H1 (cell line): ENCODE data around the gene TRIM24. TPM values are rescaled to one million over a fixed set of nuclear protein-coding genes. Genes with fewer than 3 reads are reported as not detected.
A peak's percentile ranks its signal among the peaks of the same experiment; 100 is the strongest.

ENCODE experiments used
- CTCF ChIA-PET: fragments of 300-600 bp; sonication (Branson Sonifier 250); formaldehyde crosslinking; loops from one replicate; lab custom pipeline; 2021; ENCODE audit not compliant: partially characterized antibody; lab: Charles Lee
- POLR2A ChIA-PET: fragments of 300-600 bp; sonication (Branson Sonifier 250); formaldehyde crosslinking; loops from one replicate; lab custom pipeline; 2021; ENCODE audit warnings: inconsistent platforms; ENCODE audit not compliant: partially characterized antibody; lab: Charles Lee
- DNase-seq, 2 experiments: peaks; one replicate each; pipeline versions ENCODE4 v3.0.0 to v3.0.0-alpha.2; 2010 to 2022; ENCODE audit warnings: low spot score in 2 of 2, low read depth in 1 of 2, mixed read lengths in 1 of 2
- FAIRE-seq: peaks from 2 replicates; lab custom pipeline; 2011; peaks lifted over from hg19 to GRCh38; lab: Jason Lieb, UNC
- H2AFZ ChIP-seq: 2 replicates; pipeline ENCODE4 v1.8.1; 2012; ENCODE audit warnings: low read length, inconsistent platforms
- H2AK5ac ChIP-seq: 2 replicates; pipeline ENCODE4 v1.6.1; 2013; ENCODE audit warnings: low read depth, low read length
- H2BK120ac ChIP-seq: replicated peaks from 2 replicates; pipeline ENCODE3; 2013; ENCODE audit warnings: low read depth, low read length, inconsistent platforms
- H2BK12ac ChIP-seq: 2 replicates; pipeline ENCODE4 v1.6.1; 2013; ENCODE audit warnings: low read depth, low read length
- H2BK15ac ChIP-seq: 2 replicates; pipeline ENCODE4 v1.6.1; 2013; ENCODE audit warnings: low read length
- H2BK20ac ChIP-seq: 2 replicates; pipeline ENCODE4 v1.6.1; 2013; ENCODE audit warnings: low read length
- H2BK5ac ChIP-seq: 2 replicates; pipeline ENCODE4 v1.6.1; 2013; ENCODE audit warnings: low read depth, low read length
- H3K14ac ChIP-seq: 2 replicates; pipeline ENCODE4 v1.6.1; 2013; ENCODE audit warnings: inconsistent platforms; ENCODE audit not compliant: insufficient read length
- H3K18ac ChIP-seq: 2 replicates; pipeline ENCODE4 v1.6.1; 2013; ENCODE audit warnings: low read length; ENCODE audit errors: extremely low read depth
- H3K23ac ChIP-seq: 2 replicates; pipeline ENCODE4 v1.6.1; 2013; ENCODE audit warnings: inconsistent platforms; ENCODE audit not compliant: insufficient read length
- H3K23me2 ChIP-seq: 2 replicates; pipeline ENCODE4 v1.6.1; 2013; ENCODE audit warnings: low read depth, low read length
- H3K27ac ChIP-seq: 2 replicates; pipeline ENCODE4 v1.6.1; 2011; ENCODE audit warnings: low read depth, low read length, inconsistent platforms
- H3K27me3 ChIP-seq, 4 experiments: replicated peaks in 1 of 4; 1 replicate in 1 of 4; 2 replicates in 3 of 4; pipeline versions ENCODE4 v1.6.1 to v1.8.1; 2011 to 2013; ENCODE audit warnings: low read length in 3 of 4, mild to moderate bottlenecking in 3 of 4, inconsistent platforms in 2 of 4, mixed read lengths in 2 of 4, moderate library complexity in 1 of 4; ENCODE audit not compliant: control insufficient read depth in 3 of 4, insufficient read depth in 3 of 4; ENCODE audit errors: extremely low read depth in 1 of 4
- H3K36me3 ChIP-seq, 4 experiments: 2 replicates each; pipeline versions ENCODE4 v1.6.1 to v1.8.1; 2011 to 2013; ENCODE audit warnings: mild to moderate bottlenecking in 4 of 4, low read length in 3 of 4, moderate library complexity in 2 of 4, control low read depth in 1 of 4, inconsistent platforms in 1 of 4; ENCODE audit not compliant: insufficient read depth in 4 of 4, control insufficient read depth in 2 of 4
- H3K4ac ChIP-seq: replicated peaks from 2 replicates; pipeline ENCODE3; 2013; ENCODE audit warnings: low read length, low read depth, mixed read lengths, inconsistent platforms; ENCODE audit not compliant: insufficient read length
- H3K4me1 ChIP-seq, 4 experiments: replicated peaks in 1 of 4; 1 replicate in 1 of 4; 2 replicates in 3 of 4; pipeline versions ENCODE4 v1.6.1 to v1.8.1; 2011 to 2013; ENCODE audit warnings: low read length in 3 of 4, inconsistent platforms in 2 of 4, mixed read lengths in 1 of 4; ENCODE audit not compliant: insufficient read depth in 4 of 4, control insufficient read depth in 3 of 4
- H3K4me2 ChIP-seq, 2 experiments: 2 replicates each; pipeline versions ENCODE4 v1.6.1 to v1.8.1; 2011 to 2013; ENCODE audit warnings: low read depth in 2 of 2, low read length in 2 of 2, control low read depth in 1 of 2, inconsistent platforms in 1 of 2, mild to moderate bottlenecking in 1 of 2; ENCODE audit not compliant: insufficient read depth in 1 of 2
- H3K4me3 ChIP-seq, 4 experiments: fragments of 200-600, 300-600 bp in 1 of 4; sonication (generic), shearing (Covaris generic), sonication (Bioruptor Twin) in 1 of 4; 2 replicates each; pipeline versions ENCODE4 v1.5.1 to v1.8.1; 2011 to 2016; ENCODE audit warnings: low read length in 4 of 4, low read depth in 3 of 4, control low read depth in 2 of 4, inconsistent platforms in 2 of 4, mild to moderate bottlenecking in 2 of 4, mixed read lengths in 1 of 4, moderate library complexity in 1 of 4; ENCODE audit not compliant: insufficient read depth in 2 of 4; ENCODE audit errors: extremely low read depth in 1 of 4
- H3K56ac ChIP-seq: replicated peaks from 2 replicates; pipeline ENCODE3; 2013; ENCODE audit warnings: low read depth, mild to moderate bottlenecking, mixed read lengths, low read length, inconsistent platforms; ENCODE audit not compliant: insufficient read length
- H3K79me1 ChIP-seq: 2 replicates; pipeline ENCODE4 v1.6.1; 2013; ENCODE audit warnings: low read depth, low read length, control low read depth
- H3K79me2 ChIP-seq, 2 experiments: 2 replicates each; pipeline versions ENCODE4 v1.6.1 to v1.8.1; 2012 to 2013; ENCODE audit warnings: low read length in 2 of 2, mild to moderate bottlenecking in 2 of 2, inconsistent platforms in 1 of 2; ENCODE audit not compliant: insufficient read depth in 2 of 2, control insufficient read depth in 1 of 2
- H3K9ac ChIP-seq, 4 experiments: replicated peaks in 1 of 4; 1 replicate in 1 of 4; 2 replicates in 3 of 4; pipeline versions ENCODE4 v1.6.1 to v1.8.1; 2011 to 2013; ENCODE audit warnings: low read depth in 3 of 4, low read length in 3 of 4, control low read depth in 2 of 4, mild to moderate bottlenecking in 2 of 4, moderate library complexity in 2 of 4, inconsistent platforms in 1 of 4; ENCODE audit errors: extremely low read depth in 1 of 4
- H3K9me3 ChIP-seq, 2 experiments: 2 replicates each; pipeline versions ENCODE4 v1.6.1 to v1.8.1; 2012 to 2013; ENCODE audit warnings: mild to moderate bottlenecking in 2 of 2, moderate library complexity in 2 of 2, control low read depth in 1 of 2, inconsistent platforms in 1 of 2, low read depth in 1 of 2, low read length in 1 of 2, mixed read lengths in 1 of 2; ENCODE audit not compliant: insufficient read depth in 2 of 2
- H4K20me1 ChIP-seq, 2 experiments: replicated peaks in 1 of 2; 2 replicates each; pipeline versions ENCODE3 to v1.8.1; 2011 to 2013; ENCODE audit warnings: inconsistent platforms in 2 of 2, low read length in 2 of 2, mild to moderate bottlenecking in 1 of 2; ENCODE audit not compliant: insufficient read depth in 2 of 2, control insufficient read depth in 1 of 2
- H4K5ac ChIP-seq: 2 replicates; pipeline ENCODE4 v1.6.1; 2013; ENCODE audit warnings: low read length, low read depth, mixed read lengths, inconsistent platforms; ENCODE audit not compliant: insufficient read length
- H4K8ac ChIP-seq: 2 replicates; pipeline ENCODE4 v1.8.0; 2013; ENCODE audit warnings: mild to moderate bottlenecking, moderate library complexity, low read length, inconsistent platforms; ENCODE audit not compliant: insufficient read depth; ENCODE audit errors: extremely low read depth
- H4K91ac ChIP-seq: replicated peaks from 2 replicates; pipeline ENCODE3; 2013; ENCODE audit warnings: low read length, mixed read lengths, inconsistent platforms; ENCODE audit not compliant: insufficient read length
- ATF3 ChIP-seq: IDR thresholded peaks from 2 replicates; pipeline ENCODE4 v1.6.1; 2011; ENCODE audit warnings: low read depth, mild to moderate bottlenecking, low read length; ENCODE audit not compliant: insufficient read depth
- CBX5 ChIP-seq: fragments of 300-800, 300-1000 bp; sonication (generic); IDR thresholded peaks from 2 replicates; pipeline ENCODE4 v1.7.1; 2016; ENCODE audit warnings: antibody characterized with exemption, low read length, low read depth
- CEBPB ChIP-seq: IDR thresholded peaks from 2 replicates; pipeline ENCODE4 v1.6.1; 2012; ENCODE audit warnings: low read depth, low read length
- KDM4A ChIP-seq: IDR thresholded peaks from one replicate; pipeline ENCODE4 v1.7.1; 2012; ENCODE audit warnings: low read depth, mild to moderate bottlenecking, moderate library complexity, low read length, inconsistent platforms; ENCODE audit not compliant: severe bottlenecking
- POU5F1 ChIP-seq: IDR thresholded peaks from 2 replicates; pipeline ENCODE4 v1.6.1; 2011; ENCODE audit warnings: low read depth, mild to moderate bottlenecking, low read length, moderate library complexity
- RAD21 ChIP-seq, 2 experiments: IDR thresholded peaks in 1 of 2; conservative IDR thresholded peaks in 1 of 2; 2 replicates each; pipeline ENCODE4 v1.6.1; 2011; ENCODE audit warnings: low read depth in 2 of 2, low read length in 2 of 2, improper control_type of control experiment in 1 of 2, inconsistent platforms in 1 of 2, mild to moderate bottlenecking in 1 of 2, moderate library complexity in 1 of 2
- SP2 ChIP-seq: IDR thresholded peaks from 2 replicates; pipeline ENCODE4 v1.6.1; 2012; ENCODE audit warnings: mild to moderate bottlenecking, low read length, inconsistent platforms
- SRF ChIP-seq: IDR thresholded peaks from 2 replicates; pipeline ENCODE4 v1.6.1; 2011; ENCODE audit warnings: mild to moderate bottlenecking, low read depth, low read length, moderate library complexity
- WGBS, 2 experiments: shearing (Covaris generic) in 1 of 2; methylation state at CpG; one replicate each; pipeline versions ENCODE4 v1.1.6 to v1.1.7; 2013 to 2015; ENCODE audit warnings: low lambda C conversion rate in 2 of 2, mixed read lengths in 2 of 2, inconsistent platforms in 1 of 2, low coverage in 1 of 2, missing lambda C conversion rate in 1 of 2; ENCODE audit not compliant: insufficient replicate concordance in 2 of 2, insufficient coverage in 1 of 2, insufficient read length in 1 of 2; ENCODE audit errors: extremely low coverage in 1 of 2, missing lambda C conversion rate in 1 of 2; 5-methylcytosine and 5-hydroxymethylcytosine counted together
- polyA plus RNA-seq, 7 experiments: library from polyadenylated mRNA; depleted of rRNA in 3 of 7; stranded (reverse) in 5 of 7; unstranded in 2 of 7; fragments of >200 nt in 5 of 7; fragments of 200-250 nt in 2 of 7; gene quantifications; 1 replicate in 5 of 7; 2 replicates in 1 of 7; 4 replicates in 1 of 7; pipeline versions ENCODE4 v1.2.1 to v1.2.3, GENCODE V29; 2011 to 2013; ENCODE audit warnings: missing spikeins in 2 of 7, mixed read lengths in 2 of 7
- total RNA-seq: library from RNA; stranded (reverse); fragmentation: NEBNext Ultra II Directional; extraction: Animal tissue kit (Norgen Biotek cat#: 25700); gene quantifications from 2 replicates; pipeline ENCODE4 v1.2.1, GENCODE V29; 2021
- TF ChIP-seq, protein P1 (sequence below), 3 experiments: IDR thresholded peaks; 1 replicate in 2 of 3; 2 replicates in 1 of 3; pipeline versions ENCODE4 v1.5.1 to v1.6.1; 2011; ENCODE audit warnings: low read length in 3 of 3, mild to moderate bottlenecking in 3 of 3, inconsistent platforms in 2 of 3, low read depth in 1 of 3, moderate library complexity in 1 of 3; ENCODE audit not compliant: insufficient read depth in 1 of 3; ENCODE audit errors: control extremely low read depth in 1 of 3
- TF ChIP-seq, protein P2 (sequence below): IDR thresholded peaks from 2 replicates; pipeline ENCODE4 v1.6.1; 2011; ENCODE audit warnings: low read length, improper control_type of control experiment

TRIM24 gene
- total and polyA plus RNA-seq, 2 of the 8 experiments (the other 6 are each of a cell fraction or from before 2014, with no cell fraction given), result 67.6 to 149 TPM

- Histone ChIP-seq H3K79me1 (no peaks in the 10 kb centered on the region), H3K4ac (no peak overlapping the region), H3K18ac (no peak overlapping the region), H4K5ac (no peak overlapping the region), H3K27me3 (no peaks in the 10 kb centered on the region), H2BK20ac (no peak overlapping the region), H3K14ac (no peak overlapping the region), H3K9ac (no peak overlapping the region), H2BK120ac (no peak overlapping the region), H3K56ac (no peak overlapping the region), H4K20me1 (no peaks in the 10 kb centered on the region), H2BK5ac (no peak overlapping the region), H3K23ac (no peak overlapping the region), H3K27ac (no peak overlapping the region), H3K4me3 (no peak overlapping the region), H3K79me2 (no peaks in the 10 kb centered on the region), H3K4me2 (no peak overlapping the region), H3K23me2 (no peaks in the 10 kb centered on the region), H4K91ac (no peak overlapping the region), H4K8ac (peak overlapping the region; percentile 57; the same call in 1 of the 2 replicates), H3K9me3 (no peaks in the 10 kb centered on the region), H2BK12ac (no peak overlapping the region), H3K36me3 (no peaks in the 10 kb centered on the region), H2AFZ (no peak overlapping the region), H3K4me1 (no peaks in the 10 kb centered on the region), H2BK15ac (no peak overlapping the region), H2AK5ac (no peak overlapping the region)
- FAIRE-seq (no peak), DNase-seq (no peak)
- ChIA-PET CTCF (interaction anchor here (1.0 kb wide), 2 partner anchors 106 to 951 kb away, joined by 3 read pairs; no protein-coding TSS in a partner anchor), POLR2A (no interaction called here)
- WGBS, 2 experiments, result 95% methylated on average over 10 of the region's 10 CpGs; no CpG with 5 or more reads in 1 of the 2 experiments
- TF ChIP-seq RAD21 (IDR thresholded peaks at IDR 0.05 in 1 of 2, conservative IDR thresholded peaks at IDR 0.05 in 1 of 2; ENCODE audit: low read depth in 2 of 2, low read length in 2 of 2) (no peak), CBX5 (no peak), KDM4A (no peak), POU5F1 (no peak), ATF3 (no peak), SP2 (no peak), SRF (no peak), CEBPB (no peak)
- TF ChIP-seq, protein P1, sequence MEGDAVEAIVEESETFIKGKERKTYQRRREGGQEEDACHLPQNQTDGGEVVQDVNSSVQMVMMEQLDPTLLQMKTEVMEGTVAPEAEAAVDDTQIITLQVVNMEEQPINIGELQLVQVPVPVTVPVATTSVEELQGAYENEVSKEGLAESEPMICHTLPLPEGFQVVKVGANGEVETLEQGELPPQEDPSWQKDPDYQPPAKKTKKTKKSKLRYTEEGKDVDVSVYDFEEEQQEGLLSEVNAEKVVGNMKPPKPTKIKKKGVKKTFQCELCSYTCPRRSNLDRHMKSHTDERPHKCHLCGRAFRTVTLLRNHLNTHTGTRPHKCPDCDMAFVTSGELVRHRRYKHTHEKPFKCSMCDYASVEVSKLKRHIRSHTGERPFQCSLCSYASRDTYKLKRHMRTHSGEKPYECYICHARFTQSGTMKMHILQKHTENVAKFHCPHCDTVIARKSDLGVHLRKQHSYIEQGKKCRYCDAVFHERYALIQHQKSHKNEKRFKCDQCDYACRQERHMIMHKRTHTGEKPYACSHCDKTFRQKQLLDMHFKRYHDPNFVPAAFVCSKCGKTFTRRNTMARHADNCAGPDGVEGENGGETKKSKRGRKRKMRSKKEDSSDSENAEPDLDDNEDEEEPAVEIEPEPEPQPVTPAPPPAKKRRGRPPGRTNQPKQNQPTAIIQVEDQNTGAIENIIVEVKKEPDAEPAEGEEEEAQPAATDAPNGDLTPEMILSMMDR (IDR thresholded peaks at IDR 0.05; ENCODE audit: control extremely low read depth in 1 of 3, insufficient read depth in 1 of 3, low read depth in 1 of 3, low read length in 3 of 3), result no peak
- TF ChIP-seq, protein P2, sequence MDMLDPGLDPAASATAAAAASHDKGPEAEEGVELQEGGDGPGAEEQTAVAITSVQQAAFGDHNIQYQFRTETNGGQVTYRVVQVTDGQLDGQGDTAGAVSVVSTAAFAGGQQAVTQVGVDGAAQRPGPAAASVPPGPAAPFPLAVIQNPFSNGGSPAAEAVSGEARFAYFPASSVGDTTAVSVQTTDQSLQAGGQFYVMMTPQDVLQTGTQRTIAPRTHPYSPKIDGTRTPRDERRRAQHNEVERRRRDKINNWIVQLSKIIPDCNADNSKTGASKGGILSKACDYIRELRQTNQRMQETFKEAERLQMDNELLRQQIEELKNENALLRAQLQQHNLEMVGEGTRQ, result no peak
Measured at GRCh38 chr7:138618506-138618905, 158.4 kb downstream of the TRIM24 start.
